Stimulated activated CD4-positive, alpha-beta T cell treated with anti-CD3 and anti-CD28 coated beads, TNF-alpha, amount 100 ng/mL, for 48 hours (primary cell): ENCODE data around the gene SH3BP4.

Experiments
- DNase-seq, 3 donors: peaks; one replicate each; pipeline ENCODE4 v3.0.0-alpha.2; 2020; ENCODE audit warnings: low read depth in 3 of 3

SH3BP4 gene

GRCh38 chr2:234947556-234947955 is 4.3 kb upstream of the SH3BP4 start:
- no peak for DNase-seq

GRCh38 chr2:234949762-234950434 is 1.9 kb upstream of the SH3BP4 start:
- no peak for DNase-seq

- no peak for DNase-seq
Measured at GRCh38 chr2:234950435-234950729, 1.4 kb upstream of the SH3BP4 start.

- no peak for DNase-seq
Measured at GRCh38 chr2:234950730-234951663, 820 bp upstream of the SH3BP4 start.

- DNase-seq, result no peak
Measured at GRCh38 chr2:234952270-234953115, 676 bp downstream of the SH3BP4 start.

- no peak for DNase-seq
Measured at GRCh38 chr2:234953116-234954031, 1.6 kb downstream of the SH3BP4 start.

GRCh38 chr2:234954551-234954992 is 2.8 kb downstream of the SH3BP4 start:
- no peak for DNase-seq

- no peak for DNase-seq
Measured at GRCh38 chr2:234955091-234955591, 3.3 kb downstream of the SH3BP4 start.

GRCh38 chr2:234955971-234956509 is 4.2 kb downstream of the SH3BP4 start:
- DNase-seq, result no peak

GRCh38 chr2:234957834-234958135 is 6.0 kb downstream of the SH3BP4 start:
- DNase-seq, result no peak

- DNase-seq, result no peak
Measured at GRCh38 chr2:234958311-234958710, 6.5 kb downstream of the SH3BP4 start.

- no peak for DNase-seq
Measured at GRCh38 chr2:234958746-234959395, 7.1 kb downstream of the SH3BP4 start.

- no peak for DNase-seq
Measured at GRCh38 chr2:234960175-234961088, 8.6 kb downstream of the SH3BP4 start.

GRCh38 chr2:234961784-234962183 is 10.0 kb downstream of the SH3BP4 start:
- DNase-seq, result no peak

- DNase-seq, result no peak
Measured at GRCh38 chr2:234963773-234964615, 12.2 kb downstream of the SH3BP4 start.

GRCh38 chr2:234964631-234965461 is 13.0 kb downstream of the SH3BP4 start:
- DNase-seq, result no peak

GRCh38 chr2:234966340-234966739 is 14.5 kb downstream of the SH3BP4 start:
- DNase-seq, result no peak
